Small intestine (tissue), 7 donors: Measurements from ENCODE around the gene CD6. TPM values are rescaled to one million over a fixed set of nuclear protein-coding genes. Genes with fewer than 3 reads are reported as not detected.

Experiments
- DNase-seq, 2 donors: peaks; one replicate each; pipeline versions ENCODE4 v3.0.0 to v3.0.0-alpha.2; 2013
- FAIRE-seq: peaks from 2 replicates; lab custom pipeline; 2012; peaks lifted over from hg19 to GRCh38; lab: Jason Lieb, UNC
- H3K27ac ChIP-seq, 3 donors: one replicate each; pipeline ENCODE4 v1.5.1; 2013; ENCODE audit warnings: low read length in 2 of 3, mild to moderate bottlenecking in 2 of 3, control low read depth in 1 of 3, inconsistent platforms in 1 of 3, low read depth in 1 of 3, moderate library complexity in 1 of 3
- H3K27me3 ChIP-seq, 3 donors: one replicate each; pipeline ENCODE4 v1.6.1; 2013; ENCODE audit warnings: low read length in 3 of 3, inconsistent platforms in 1 of 3; ENCODE audit not compliant: control insufficient read depth in 3 of 3, insufficient read depth in 3 of 3
- H3K36me3 ChIP-seq, 3 donors: one replicate each; pipeline ENCODE4 v1.6.1; 2013; ENCODE audit warnings: low read length in 3 of 3, inconsistent platforms in 1 of 3, low read depth in 1 of 3, mild to moderate bottlenecking in 1 of 3, moderate library complexity in 1 of 3; ENCODE audit not compliant: control insufficient read depth in 3 of 3, insufficient read depth in 2 of 3
- H3K4me1 ChIP-seq, 3 donors: one replicate each; pipeline ENCODE4 v1.6.1; 2013; ENCODE audit warnings: low read length in 2 of 3, inconsistent platforms in 1 of 3, low read depth in 1 of 3, mild to moderate bottlenecking in 1 of 3, moderate library complexity in 1 of 3; ENCODE audit not compliant: control insufficient read depth in 3 of 3, insufficient read depth in 2 of 3
- H3K4me3 ChIP-seq, 3 donors: one replicate each; pipeline ENCODE4 v1.5.1; 2013; ENCODE audit warnings: low read length in 3 of 3, control low read depth in 1 of 3, inconsistent platforms in 1 of 3, low read depth in 1 of 3, mild to moderate bottlenecking in 1 of 3, moderate library complexity in 1 of 3
- H3K9me3 ChIP-seq, 2 donors: one replicate each; pipeline ENCODE4 v1.6.1; 2013; ENCODE audit warnings: low read depth in 1 of 2, low read length in 1 of 2; ENCODE audit not compliant: control insufficient read depth in 2 of 2, insufficient read depth in 1 of 2
- WGBS, 3 donors: extraction: QIAGEN DNeasy Blood & Tissue Kit; methylation state at CpG; one replicate each; pipeline ENCODE4 v1.1.7; 2013; 5-methylcytosine and 5-hydroxymethylcytosine counted together
- polyA plus RNA-seq, 4 donors: library from polyadenylated mRNA; stranded (reverse) in 3 of 4; unstranded in 1 of 4; fragments of 200-250 nt in 3 of 4; fragments of 120-200 nt in 1 of 4; gene quantifications; one replicate each; pipeline versions ENCODE4 v1.2.1 to v1.2.3, GENCODE V29; 2013
- donor health status: healthy with polysubstance abuse.
- donor health status: control.
- donor health status: control.
- donor health status: Bipolar disorder and iron deficiency.
- donor health status: healthy.

The CD6 gene
- polyA plus RNA-seq, 4 donors: 1.3 to 5.1 (median 1.7) TPM

- FAIRE-seq: no peak
- WGBS, 3 donors: 15 to 37% (median 27%) methylated on average over 5 of the region's 5 CpGs
- no peak overlapping the region for H3K27ac ChIP-seq
Measured at GRCh38 chr11:61023966-61024295, 52.5 kb downstream of the CD6 start.

GRCh38 chr11:61024938-61025820 lies 53.7 kb downstream of the CD6 start:
- no peak for FAIRE-seq
- DNase-seq: no peak
- 83 to 91% (median 86%) methylated on average over 14 of the region's 14 CpGs for WGBS, 3 donors

More at GRCh38 chr11:61023966-61024295, 52.5 kb downstream of the CD6 start:
- H3K9me3 ChIP-seq: no peaks in the 10 kb centered on the region
- no peaks in the 10 kb centered on the region for H3K36me3 ChIP-seq
- peaks cover 0 to 15% (median 9%) of the 10 kb centered on the region in 3 donors for H3K27me3 ChIP-seq
- DNase-seq: no peak
- no peak overlapping the region for H3K4me3 ChIP-seq
- H3K4me1 ChIP-seq: peaks cover 0 to 4% (median 0%) of the 10 kb centered on the region in 3 donors

GRCh38 chr11:61025821-61026120 lies 54.3 kb downstream of the CD6 start:
- no peak for FAIRE-seq
- WGBS, 3 donors: 59 to 72% (median 69%) methylated on average over 5 of the region's 5 CpGs
- Histone ChIP-seq H3K27me3 (peaks cover 0 to 15% (median 9%) of the 10 kb centered on the region in 3 donors), H3K9me3 (no peaks in the 10 kb centered on the region), H3K4me1 (peaks cover 0 to 4% (median 0%) of the 10 kb centered on the region in 3 donors), H3K36me3 (no peaks in the 10 kb centered on the region), H3K27ac (no peak overlapping the region), H3K4me3 (no peak overlapping the region)
- no peak for DNase-seq

More at GRCh38 chr11:61024938-61025820, 53.7 kb downstream of the CD6 start:
- Histone ChIP-seq H3K9me3 (no peaks in the 10 kb centered on the region), H3K27ac (no peak overlapping the region), H3K4me3 (no peak overlapping the region), H3K36me3 (no peaks in the 10 kb centered on the region), H3K4me1 (peaks cover 0 to 4% (median 0%) of the 10 kb centered on the region in 3 donors), H3K27me3 (peaks cover 0 to 15% (median 9%) of the 10 kb centered on the region in 3 donors)

- H3K27ac ChIP-seq: peak overlapping the region in 1 of 3 donors; percentile 59
- DNase-seq (no peak), FAIRE-seq (no peak)
- H3K9me3 ChIP-seq: no peaks in the 10 kb centered on the region
- H3K27me3 ChIP-seq: peaks cover 0 to 15% (median 9%) of the 10 kb centered on the region in 3 donors
- 59 to 67% (median 65%) methylated on average over 24 to 28 of the region's 28 CpGs for WGBS, 3 donors
- peaks cover 0 to 4% (median 0%) of the 10 kb centered on the region in 3 donors for H3K4me1 ChIP-seq
- H3K36me3 ChIP-seq: no peaks in the 10 kb centered on the region
- no peak overlapping the region for H3K4me3 ChIP-seq
Measured at GRCh38 chr11:61026121-61027031, 54.9 kb downstream of the CD6 start.

- no peaks in the 10 kb centered on the region for H3K9me3 ChIP-seq
- no peak overlapping the region for H3K4me3 ChIP-seq
- no peak for DNase-seq
- H3K27me3 ChIP-seq: peaks cover 0 to 15% (median 9%) of the 10 kb centered on the region in 3 donors
- H3K36me3 ChIP-seq: no peaks in the 10 kb centered on the region
- WGBS, 3 donors: 76 to 82% (median 82%) methylated on average over 15 to 17 of the region's 17 CpGs
- H3K27ac ChIP-seq: no peak overlapping the region
- H3K4me1 ChIP-seq: no peaks in the 10 kb centered on the region
- no peak for FAIRE-seq
Measured at GRCh38 chr11:61027141-61027840, 55.8 kb downstream of the CD6 start.

GRCh38 chr11:61028135-61028729 lies 56.8 kb downstream of the CD6 start:
- no peak for FAIRE-seq
- Histone ChIP-seq H3K27me3 (peaks cover 0 to 9% (median 8%) of the 10 kb centered on the region in 3 donors), H3K36me3 (no peaks in the 10 kb centered on the region), H3K9me3 (no peaks in the 10 kb centered on the region), H3K27ac (no peak overlapping the region), H3K4me3 (no peak overlapping the region), H3K4me1 (no peaks in the 10 kb centered on the region)
- WGBS, 3 donors: 35 to 54% (median 50%) methylated on average over 7 of the region's 7 CpGs
- DNase-seq: no peak

- H3K27ac ChIP-seq: no peak overlapping the region
- no peaks in the 10 kb centered on the region for H3K27me3 ChIP-seq
- H3K9me3 ChIP-seq: no peaks in the 10 kb centered on the region
- 96 to 100% (median 97%) methylated on average over 2 of the region's 2 CpGs for WGBS, 3 donors
- FAIRE-seq (no peak), DNase-seq (no peak)
- H3K36me3 ChIP-seq: no peaks in the 10 kb centered on the region
- H3K4me1 ChIP-seq: no peaks in the 10 kb centered on the region
- H3K4me3 ChIP-seq: no peak overlapping the region
Measured at GRCh38 chr11:61032824-61033223, 61.3 kb downstream of the CD6 start.
